Measurements from ENCODE around the gene GFPT2. TPM values are rescaled to one million over a fixed set of nuclear protein-coding genes. Genes with fewer than 3 reads are reported as not detected.

The GFPT2 gene
- total RNA-seq, 1 donor from 2014 or later = 0.62 TPM

DNA sequence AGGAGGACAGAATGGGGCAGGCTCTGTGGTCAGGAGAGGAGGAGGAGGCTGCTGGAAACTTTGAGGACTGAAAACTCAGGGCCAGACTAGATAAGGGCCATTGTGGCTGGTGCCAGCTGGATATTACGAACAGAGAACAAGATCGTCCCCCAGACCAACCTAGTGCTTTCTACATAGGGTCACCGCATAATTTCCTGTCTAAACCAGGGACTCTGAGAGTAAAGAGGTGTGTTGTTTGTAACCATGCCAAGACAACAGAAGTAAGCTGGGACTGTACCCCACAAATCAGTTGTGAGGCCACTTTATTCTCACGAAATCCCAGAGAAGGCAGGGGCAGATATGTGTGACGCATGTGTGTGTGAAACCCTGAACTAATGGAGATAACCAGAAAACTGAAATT, 20.3 kb upstream of the GFPT2 start:
- H3K27ac Mint-ChIP-seq = no peak overlapping the region
- DNase-seq (no peak), ATAC-seq (ENCODE audit: low read depth) (no peak)
- POLR2A ChIA-PET = no interaction called here
- intact Hi-C loops (cut with micrococcal nuclease) = no loop called here
- TF ChIP-seq, protein P1, sequence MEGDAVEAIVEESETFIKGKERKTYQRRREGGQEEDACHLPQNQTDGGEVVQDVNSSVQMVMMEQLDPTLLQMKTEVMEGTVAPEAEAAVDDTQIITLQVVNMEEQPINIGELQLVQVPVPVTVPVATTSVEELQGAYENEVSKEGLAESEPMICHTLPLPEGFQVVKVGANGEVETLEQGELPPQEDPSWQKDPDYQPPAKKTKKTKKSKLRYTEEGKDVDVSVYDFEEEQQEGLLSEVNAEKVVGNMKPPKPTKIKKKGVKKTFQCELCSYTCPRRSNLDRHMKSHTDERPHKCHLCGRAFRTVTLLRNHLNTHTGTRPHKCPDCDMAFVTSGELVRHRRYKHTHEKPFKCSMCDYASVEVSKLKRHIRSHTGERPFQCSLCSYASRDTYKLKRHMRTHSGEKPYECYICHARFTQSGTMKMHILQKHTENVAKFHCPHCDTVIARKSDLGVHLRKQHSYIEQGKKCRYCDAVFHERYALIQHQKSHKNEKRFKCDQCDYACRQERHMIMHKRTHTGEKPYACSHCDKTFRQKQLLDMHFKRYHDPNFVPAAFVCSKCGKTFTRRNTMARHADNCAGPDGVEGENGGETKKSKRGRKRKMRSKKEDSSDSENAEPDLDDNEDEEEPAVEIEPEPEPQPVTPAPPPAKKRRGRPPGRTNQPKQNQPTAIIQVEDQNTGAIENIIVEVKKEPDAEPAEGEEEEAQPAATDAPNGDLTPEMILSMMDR (IDR thresholded peaks at IDR 0.05) = no peak
- CTCF ChIA-PET = no interaction called here
- no peak overlapping the region for H3K4me3 Mint-ChIP-seq
- no peaks in the 10 kb centered on the region for H3K36me3 Mint-ChIP-seq (ENCODE audit: low read depth)
- H3K4me1 Mint-ChIP-seq = no peaks in the 10 kb centered on the region
- H3K9me3 Mint-ChIP-seq = no peaks in the 10 kb centered on the region
- H3K27me3 Mint-ChIP-seq = peaks cover 6% of the 10 kb centered on the region

DNA sequence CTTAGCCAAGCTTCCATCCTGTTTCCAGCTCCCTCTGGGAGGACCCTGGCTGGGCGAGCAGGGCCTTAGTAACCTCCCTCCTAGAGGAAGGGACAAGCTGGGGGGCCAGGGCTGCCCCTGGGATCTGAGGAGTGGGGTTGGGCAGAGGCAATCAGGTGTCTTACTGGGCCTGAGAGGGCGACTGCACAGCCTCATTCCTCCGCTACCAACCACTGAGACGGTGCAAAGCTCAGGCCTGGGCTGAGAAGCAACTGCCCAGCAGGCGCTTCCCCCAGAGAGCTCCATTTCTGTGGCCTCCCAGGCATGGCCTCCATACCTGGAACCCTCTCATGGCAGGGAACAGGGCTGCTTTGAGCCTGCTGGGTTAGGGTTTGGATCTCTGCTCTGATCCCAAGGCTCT, 18.8 kb upstream of the GFPT2 start:
- Mint-ChIP-seq H3K27me3 (peaks cover 6% of the 10 kb centered on the region), H3K4me1 (no peaks in the 10 kb centered on the region), H3K9me3 (no peaks in the 10 kb centered on the region), H3K36me3 (ENCODE audit: low read depth) (no peaks in the 10 kb centered on the region), H3K4me3 (no peak overlapping the region), H3K27ac (no peak overlapping the region)
- intact Hi-C loops (cut with micrococcal nuclease) = no loop called here
- ATAC-seq (ENCODE audit: low read depth) (no peak), DNase-seq (no peak)
- ChIA-PET POLR2A (no interaction called here), CTCF (no interaction called here)
- TF ChIP-seq, protein P1 (IDR thresholded peaks at IDR 0.05) = no peak

DNA sequence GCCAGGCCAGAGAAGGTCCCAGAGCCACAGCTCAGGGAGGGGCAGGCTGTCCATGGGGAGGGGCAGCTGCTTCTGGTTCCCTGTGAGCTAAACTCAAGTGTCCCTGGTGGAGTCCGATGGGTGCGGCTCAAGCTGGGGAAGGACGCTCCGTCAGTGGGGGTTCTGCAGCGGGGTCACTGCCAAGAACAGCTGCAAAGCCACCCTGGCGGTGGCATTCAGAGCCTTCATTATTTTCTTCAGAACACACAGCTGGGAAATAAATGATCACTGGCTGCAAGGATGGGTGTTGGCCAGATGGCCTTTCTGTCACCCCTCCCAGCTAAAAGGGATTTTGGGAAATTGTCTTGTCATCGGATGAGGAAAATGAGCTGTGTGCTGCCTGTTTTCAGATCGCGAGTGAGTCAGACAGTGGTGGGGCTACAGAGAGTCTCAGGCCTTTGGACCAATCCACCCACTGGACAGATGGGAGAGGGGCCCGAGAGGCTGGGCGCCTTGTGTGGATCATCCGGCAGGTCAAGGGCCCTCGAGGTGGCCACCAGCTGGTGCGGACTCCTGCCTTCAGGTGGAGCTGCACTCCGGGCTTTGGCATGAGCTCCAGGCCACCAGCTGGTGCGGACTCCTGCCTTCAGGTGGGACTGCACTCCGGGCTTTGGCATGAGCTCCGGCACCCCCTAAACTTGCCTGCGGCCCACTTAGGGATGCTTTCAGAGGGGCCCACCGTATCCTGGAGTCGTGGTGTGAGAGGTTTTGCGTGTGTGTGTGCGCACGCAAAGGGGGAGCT, 17.9 kb upstream of the GFPT2 start:
- TF ChIP-seq, protein P1 (IDR thresholded peaks at IDR 0.05) = no peak
- no peaks in the 10 kb centered on the region for H3K36me3 Mint-ChIP-seq (ENCODE audit: low read depth)
- no peak overlapping the region for H3K4me3 Mint-ChIP-seq
- no peaks in the 10 kb centered on the region for H3K4me1 Mint-ChIP-seq
- no peaks in the 10 kb centered on the region for H3K9me3 Mint-ChIP-seq
- intact Hi-C loops (cut with micrococcal nuclease) = no loop called here
- ATAC-seq (ENCODE audit: low read depth) (no peak), DNase-seq (no peak)
- peaks cover 4% of the 10 kb centered on the region for H3K27me3 Mint-ChIP-seq
- H3K27ac Mint-ChIP-seq = no peak overlapping the region
- POLR2A ChIA-PET = no interaction called here
- CTCF ChIA-PET = no interaction called here

DNA sequence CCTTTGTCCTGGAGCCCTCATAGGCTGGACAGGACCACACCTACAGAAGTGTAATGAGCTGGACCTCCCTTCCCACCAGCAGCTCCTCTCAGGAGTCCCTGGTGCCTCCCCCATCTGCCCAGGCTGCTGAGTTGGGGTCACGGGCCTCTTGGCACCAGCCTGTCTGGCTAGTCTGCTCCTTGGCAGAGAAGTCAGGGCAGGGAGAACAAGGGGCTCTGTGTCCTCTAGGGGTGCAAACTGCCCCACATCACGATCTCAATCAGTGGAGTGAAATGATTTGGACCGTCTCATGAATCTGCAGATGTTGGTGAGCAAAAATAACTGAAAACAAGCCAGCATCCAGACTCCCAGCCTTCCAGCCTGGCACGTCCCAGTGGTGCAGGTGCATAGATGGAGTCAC, 14.9 kb upstream of the GFPT2 start:
- TF ChIP-seq, protein P1 (IDR thresholded peaks at IDR 0.05) = no peak
- Mint-ChIP-seq H3K4me1 (no peaks in the 10 kb centered on the region), H3K27me3 (peaks cover 2% of the 10 kb centered on the region), H3K4me3 (no peak overlapping the region), H3K36me3 (ENCODE audit: low read depth) (no peaks in the 10 kb centered on the region), H3K9me3 (no peaks in the 10 kb centered on the region), H3K27ac (no peak overlapping the region)
- intact Hi-C loops (cut with micrococcal nuclease) = no loop called here
- ChIA-PET POLR2A (no interaction called here), CTCF (no interaction called here)
- ATAC-seq (ENCODE audit: low read depth) = no peak
- no peak for DNase-seq

DNA sequence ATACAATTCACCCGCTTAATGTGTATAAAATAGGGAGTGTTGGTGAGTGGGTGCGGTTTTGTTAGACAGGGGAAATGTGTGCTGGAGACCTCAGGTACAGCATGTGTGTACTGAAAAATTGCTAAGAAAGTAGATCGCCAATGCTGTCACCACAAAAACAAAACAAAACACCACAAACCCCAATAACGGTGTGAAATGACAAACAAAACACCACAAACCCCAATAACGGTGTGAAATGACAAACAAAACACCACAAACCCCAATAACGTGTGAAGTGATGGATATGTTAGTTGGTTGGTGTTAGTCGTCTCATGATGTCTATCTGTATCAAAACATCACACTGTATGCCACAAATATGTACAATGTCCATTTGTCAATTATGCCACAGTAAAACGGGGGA, 14.2 kb upstream of the GFPT2 start:
- intact Hi-C loops (cut with micrococcal nuclease) = no loop called here
- H3K27ac Mint-ChIP-seq = no peak overlapping the region
- no peak overlapping the region for H3K4me3 Mint-ChIP-seq
- POLR2A ChIA-PET = no interaction called here
- peaks cover 2% of the 10 kb centered on the region for H3K27me3 Mint-ChIP-seq
- H3K36me3 Mint-ChIP-seq (ENCODE audit: low read depth) = no peaks in the 10 kb centered on the region
- no peaks in the 10 kb centered on the region for H3K9me3 Mint-ChIP-seq
- CTCF ChIA-PET = no interaction called here
- TF ChIP-seq, protein P1 (IDR thresholded peaks at IDR 0.05) = no peak
- no peaks in the 10 kb centered on the region for H3K4me1 Mint-ChIP-seq
- ATAC-seq (ENCODE audit: low read depth) = no peak
- DNase-seq = no peak

Data from activated B cell treated with CpG ODN at 0.5 μM for 24 hours (primary cell).